Activated naive CD8-positive, alpha-beta T cell treated with anti-CD3 and anti-CD28 coated beads, Interleukin-2, amount 10 ng/mL, durations not matched to agents 7 days and 5 days (primary cell): ENCODE results near the gene ARIH2. TPM values are rescaled to one million over a fixed set of nuclear protein-coding genes. Genes with fewer than 3 reads are reported as not detected.
A peak's percentile ranks its signal among the peaks of the same experiment; 100 is the strongest.

Source experiments
- ATAC-seq: fragments of 150-1000 bp; cut with Tn5 transposase; one replicate; pipeline ENCODE4 v1.10.0; 2021; ENCODE audit warnings: low read depth, moderate library complexity
- POLR2A ChIA-PET: fragments of 350-600 bp; sonication (Branson Sonifier 250); formaldehyde crosslinking; loops from one replicate; lab custom pipeline; 2021; ENCODE audit warnings: antibody characterized with exemption; lab: Charles Lee
- DNase-seq: peaks from one replicate; pipeline ENCODE4 v3.0.0; 2021
- H3K27ac Mint-ChIP-seq: one replicate; pipeline ENCODE4 v1.8.0; 2022; ENCODE audit warnings: mild to moderate bottlenecking, mixed read lengths
- H3K27me3 Mint-ChIP-seq: one replicate; pipeline ENCODE4 v1.8.0; 2022; ENCODE audit warnings: mild to moderate bottlenecking, moderate library complexity, mixed read lengths
- H3K36me3 Mint-ChIP-seq: one replicate; pipeline ENCODE4 v1.8.0; 2021; ENCODE audit warnings: mild to moderate bottlenecking, mixed read lengths
- H3K4me1 Mint-ChIP-seq: one replicate; pipeline ENCODE4 v1.8.0; 2021; ENCODE audit warnings: mixed read lengths
- H3K4me3 Mint-ChIP-seq: one replicate; pipeline ENCODE4 v1.8.0; 2022; ENCODE audit warnings: mild to moderate bottlenecking, moderate library complexity, mixed read lengths
- H3K9me3 Mint-ChIP-seq: one replicate; pipeline ENCODE4 v1.8.0; 2021; ENCODE audit warnings: mixed read lengths
- total RNA-seq, 2 experiments: library from RNA; stranded (reverse); gene quantifications; one replicate each; pipeline ENCODE4 v1.2.3, GENCODE V29; 2021

ARIH2 gene
- total RNA-seq, 2 experiments from 2014 or later = 108 to 118 TPM

GRCh38 chr3:49023775-49024174 lies 105.1 kb downstream of the ARIH2 start:
- Mint-ChIP-seq H3K4me1 (peaks cover 39% of the 10 kb centered on the region), H3K27me3 (no peaks in the 10 kb centered on the region), H3K4me3 (peak overlapping the region; percentile 89), H3K27ac (peak overlapping the region; percentile 48), H3K36me3 (peaks cover 19% of the 10 kb centered on the region), H3K9me3 (no peaks in the 10 kb centered on the region)
- POLR2A ChIA-PET = interaction anchor here (1.5 to 9.8 kb wide), 3 partner anchors 17 to 70 kb away, joined by 7 to 244 read pairs (median 101); partner anchors contain the start of genes QRICH1 and WDR6
- DNase-seq (no peak), ATAC-seq (no peak)

GRCh38 chr3:49024449-49024848 lies 105.8 kb downstream of the ARIH2 start:
- H3K27ac Mint-ChIP-seq = no peak overlapping the region
- H3K4me3 Mint-ChIP-seq = no peak overlapping the region
- H3K36me3 Mint-ChIP-seq = peaks cover 19% of the 10 kb centered on the region
- H3K9me3 Mint-ChIP-seq = no peaks in the 10 kb centered on the region
- DNase-seq (no peak), ATAC-seq (no peak)
- no peaks in the 10 kb centered on the region for H3K27me3 Mint-ChIP-seq
- POLR2A ChIA-PET = interaction anchor here (0.8 to 9.8 kb wide), 4 partner anchors 18 to 69 kb away, joined by 3 to 244 read pairs (median 54); partner anchors contain the start of genes QRICH1 and WDR6
- peaks cover 40% of the 10 kb centered on the region for H3K4me1 Mint-ChIP-seq

- Mint-ChIP-seq H3K27ac (peak overlapping the region; percentile 72), H3K27me3 (no peaks in the 10 kb centered on the region), H3K4me3 (no peak overlapping the region), H3K9me3 (no peaks in the 10 kb centered on the region), H3K4me1 (peaks cover 42% of the 10 kb centered on the region), H3K36me3 (peaks cover 19% of the 10 kb centered on the region)
- POLR2A ChIA-PET = interaction anchor here (0.6 to 9.8 kb wide), 5 partner anchors 8 to 68 kb away, joined by 3 to 244 read pairs (median 3); partner anchors contain the start of genes QRICH1 and WDR6
- no peak for DNase-seq
- ATAC-seq = no peak
Observed at GRCh38 chr3:49025005-49025792, 106.6 kb downstream of the ARIH2 start.

GRCh38 chr3:49025793-49026520 lies 107.3 kb downstream of the ARIH2 start:
- H3K4me3 Mint-ChIP-seq = no peak overlapping the region
- H3K4me1 Mint-ChIP-seq = peaks cover 42% of the 10 kb centered on the region
- peaks cover 19% of the 10 kb centered on the region for H3K36me3 Mint-ChIP-seq
- H3K27ac Mint-ChIP-seq = peak overlapping the region; percentile 72
- H3K27me3 Mint-ChIP-seq = no peaks in the 10 kb centered on the region
- ATAC-seq (no peak), DNase-seq (no peak)
- POLR2A ChIA-PET = interaction anchor here (0.6 to 1.5 kb wide), 5 partner anchors 9 to 69 kb away, joined by 3 to 5 read pairs (median 3); partner anchors contain the start of gene WDR6
- H3K9me3 Mint-ChIP-seq = no peaks in the 10 kb centered on the region

GRCh38 chr3:49026536-49026935 lies 107.9 kb downstream of the ARIH2 start:
- Mint-ChIP-seq H3K27me3 (no peaks in the 10 kb centered on the region), H3K27ac (peak overlapping the region; percentile 5), H3K4me1 (peaks cover 42% of the 10 kb centered on the region), H3K4me3 (no peak overlapping the region), H3K9me3 (no peaks in the 10 kb centered on the region), H3K36me3 (peaks cover 20% of the 10 kb centered on the region)
- DNase-seq (no peak), ATAC-seq (no peak)
- POLR2A ChIA-PET = interaction anchor here (1.0 to 1.5 kb wide), 4 partner anchors 12 to 68 kb away, joined by 3 to 5 read pairs (median 4); partner anchors contain the start of gene WDR6

GRCh38 chr3:49027634-49028033 lies 109.0 kb downstream of the ARIH2 start:
- H3K4me3 Mint-ChIP-seq = peak overlapping the region; percentile 94
- POLR2A ChIA-PET = interaction anchor here (2.3 to 2.4 kb wide), 2 partner anchors 7 to 37 kb away, joined by 21 to 28 read pairs; partner anchors contain the start of gene P4HTM
- peaks cover 41% of the 10 kb centered on the region for H3K4me1 Mint-ChIP-seq
- no peak overlapping the region for H3K27ac Mint-ChIP-seq
- DNase-seq = no peak
- no peak for ATAC-seq
- peaks cover 26% of the 10 kb centered on the region for H3K36me3 Mint-ChIP-seq
- H3K27me3 Mint-ChIP-seq = no peaks in the 10 kb centered on the region
- H3K9me3 Mint-ChIP-seq = no peaks in the 10 kb centered on the region

GRCh38 chr3:49028298-49028672 lies 109.6 kb downstream of the ARIH2 start:
- Mint-ChIP-seq H3K27me3 (no peaks in the 10 kb centered on the region), H3K27ac (peak overlapping the region; percentile 85), H3K4me3 (peak overlapping the region; percentile 94), H3K9me3 (no peaks in the 10 kb centered on the region), H3K4me1 (peaks cover 37% of the 10 kb centered on the region), H3K36me3 (peaks cover 24% of the 10 kb centered on the region)
- no peak for DNase-seq
- no peak for ATAC-seq
- POLR2A ChIA-PET = interaction anchor here (1.7 to 2.4 kb wide), 5 partner anchors 8 to 65 kb away, joined by 9 to 28 read pairs (median 21); partner anchors contain the start of genes P4HTM and QRICH1

GRCh38 chr3:49028673-49029562 lies 110.3 kb downstream of the ARIH2 start, which contains the start of gene IMPDH2:
Gene IMPDH2 (minus strand): TSS chr3:49029398. CDS start chr3:49029350, 48 bp downstream.
- peak; percentile 96 for DNase-seq
- Mint-ChIP-seq H3K4me1 (peaks cover 37% of the 10 kb centered on the region), H3K36me3 (peaks cover 24% of the 10 kb centered on the region), H3K27ac (peak within 1 kb of the TSS; percentile 85), H3K27me3 (no peaks in the 10 kb centered on the region), H3K9me3 (no peaks in the 10 kb centered on the region), H3K4me3 (peak within 1 kb of the TSS; percentile 94)
- peak; percentile 92 for ATAC-seq
- POLR2A ChIA-PET = interaction anchor here (0.6 to 2.4 kb wide), 16 partner anchors 8 to 387 kb away, joined by 3 to 28 read pairs (median 4); partner anchors contain the start of genes P4HTM, QRICH1, RHOA and WDR6

GRCh38 chr3:49029563-49029884 lies 110.9 kb downstream of the ARIH2 start:
- ATAC-seq (no peak), DNase-seq (no peak)
- POLR2A ChIA-PET = interaction anchor here (0.6 to 2.4 kb wide), 16 partner anchors 9 to 386 kb away, joined by 3 to 28 read pairs (median 4); partner anchors contain the start of genes P4HTM, QRICH1, RHOA and WDR6
- H3K9me3 Mint-ChIP-seq = no peaks in the 10 kb centered on the region
- no peaks in the 10 kb centered on the region for H3K27me3 Mint-ChIP-seq
- peaks cover 35% of the 10 kb centered on the region for H3K4me1 Mint-ChIP-seq
- peak overlapping the region; percentile 94 for H3K4me3 Mint-ChIP-seq
- peak overlapping the region; percentile 85 for H3K27ac Mint-ChIP-seq
- peaks cover 24% of the 10 kb centered on the region for H3K36me3 Mint-ChIP-seq

- Mint-ChIP-seq H3K27me3 (no peaks in the 10 kb centered on the region), H3K4me3 (no peak overlapping the region), H3K9me3 (no peaks in the 10 kb centered on the region), H3K27ac (no peak overlapping the region), H3K36me3 (peaks cover 23% of the 10 kb centered on the region), H3K4me1 (peaks cover 32% of the 10 kb centered on the region)
- POLR2A ChIA-PET = interaction anchor here (1.7 kb wide), 1 partner anchor 8 kb away, joined by 12 read pairs; the partner anchor contains the start of gene NDUFAF3
- ATAC-seq (no peak), DNase-seq (no peak)
Observed at GRCh38 chr3:49030321-49030720, 111.7 kb downstream of the ARIH2 start.

- H3K36me3 Mint-ChIP-seq = peaks cover 14% of the 10 kb centered on the region
- H3K9me3 Mint-ChIP-seq = no peaks in the 10 kb centered on the region
- H3K27me3 Mint-ChIP-seq = no peaks in the 10 kb centered on the region
- DNase-seq = no peak
- no peak overlapping the region for H3K27ac Mint-ChIP-seq
- no peak for ATAC-seq
- no peak overlapping the region for H3K4me3 Mint-ChIP-seq
- peaks cover 16% of the 10 kb centered on the region for H3K4me1 Mint-ChIP-seq
- POLR2A ChIA-PET = interaction anchor here (1.3 kb wide), 1 partner anchor 26 kb away, joined by 3 read pairs; the partner anchor contains the start of gene WDR6
Observed at GRCh38 chr3:49032646-49033304, 114.1 kb downstream of the ARIH2 start.
